HepG2 (cell line): ENCODE data around the gene DPT. TPM values are rescaled to one million over a fixed set of nuclear protein-coding genes. Genes with fewer than 3 reads are reported as not detected.

Experiments used
- ARNT2 ChIP-seq: sonication (generic); formaldehyde crosslinking; IDR thresholded peaks from 2 replicates; pipeline ENCODE4 v1.8.0; 2022; ENCODE audit warnings: mild to moderate bottlenecking, low read depth, missing genetic modification reagents, moderate library complexity
- CENPT ChIP-seq: sonication (generic); formaldehyde crosslinking; IDR thresholded peaks from 2 replicates; pipeline ENCODE4 v1.8.0; 2022; ENCODE audit warnings: low read depth, mild to moderate bottlenecking, moderate library complexity, missing genetic modification reagents
- DNMT1 ChIP-seq: sonication (generic); formaldehyde crosslinking; IDR thresholded peaks from 2 replicates; pipeline ENCODE4 v1.5.1; 2020; ENCODE audit warnings: mild to moderate bottlenecking, missing genetic modification reagents
- FOXA3 ChIP-seq: IDR thresholded peaks from 2 replicates; pipeline ENCODE4 v1.6.1; 2016; ENCODE audit warnings: missing genetic modification reagents, missing compliant biosample characterization
- FOXK2 ChIP-seq: fragments of 450-650 bp; IDR thresholded peaks from 2 replicates; pipeline ENCODE4 v1.6.1; 2016
- PRPF4 ChIP-seq: fragments of 200-400 bp; formaldehyde crosslinking; IDR thresholded peaks from 2 replicates; pipeline ENCODE4 v1.6.1; 2016; ENCODE audit warnings: low read length, low read depth; ENCODE audit not compliant: poor library complexity, severe bottlenecking
- RBAK ChIP-seq: sonication (generic); formaldehyde crosslinking; IDR thresholded peaks from 2 replicates; pipeline ENCODE4 v1.5.1; 2020; ENCODE audit warnings: mild to moderate bottlenecking, missing genetic modification reagents
- RFX1 ChIP-seq: fragments of 450-650 bp; IDR thresholded peaks from 2 replicates; pipeline ENCODE4 v1.6.1; 2017
- RFXAP ChIP-seq: sonication (generic); formaldehyde crosslinking; IDR thresholded peaks from 2 replicates; pipeline ENCODE4 v1.4.0; 2020; ENCODE audit warnings: missing genetic modification reagents, borderline replicate concordance
- RXRB ChIP-seq: IDR thresholded peaks from 2 replicates; pipeline ENCODE4 v1.6.1; 2016; ENCODE audit warnings: borderline replicate concordance, missing genetic modification reagents, missing compliant biosample characterization
- SNAPC5 ChIP-seq: sonication (generic); formaldehyde crosslinking; IDR thresholded peaks from 2 replicates; pipeline ENCODE4 v1.8.1; 2023; ENCODE audit warnings: mild to moderate bottlenecking, missing genetic modification reagents, borderline replicate concordance
- SP2 ChIP-seq: sonication (generic); formaldehyde crosslinking; IDR thresholded peaks from 2 replicates; pipeline ENCODE4 v1.5.1; 2020; ENCODE audit warnings: mild to moderate bottlenecking, missing genetic modification reagents
- SP4 ChIP-seq: sonication (generic); formaldehyde crosslinking; IDR thresholded peaks from 2 replicates; pipeline ENCODE4 v1.8.1; 2023; ENCODE audit warnings: mild to moderate bottlenecking, missing genetic modification reagents
- THAP7 ChIP-seq: sonication (generic); formaldehyde crosslinking; IDR thresholded peaks from 2 replicates; pipeline ENCODE4 v1.8.1; 2023; ENCODE audit warnings: mild to moderate bottlenecking, missing genetic modification reagents
- YEATS4 ChIP-seq: sonication (generic); formaldehyde crosslinking; IDR thresholded peaks from 2 replicates; pipeline ENCODE4 v1.4.0; 2020; ENCODE audit warnings: missing genetic modification reagents, borderline replicate concordance
- ZBTB3 ChIP-seq: sonication (generic); formaldehyde crosslinking; IDR thresholded peaks from 2 replicates; pipeline ENCODE4 v1.4.0; 2020; ENCODE audit warnings: low read depth, mild to moderate bottlenecking, moderate library complexity, missing genetic modification reagents, borderline replicate concordance
- ZNF225 ChIP-seq: sonication (generic); formaldehyde crosslinking; IDR thresholded peaks from 2 replicates; pipeline ENCODE4 v1.4.0; 2020; ENCODE audit warnings: mild to moderate bottlenecking, missing genetic modification reagents
- ZNF720 ChIP-seq: sonication (generic); formaldehyde crosslinking; IDR thresholded peaks from 2 replicates; pipeline ENCODE4 v1.4.0; 2020; ENCODE audit warnings: missing genetic modification reagents
- ZNF879 ChIP-seq: sonication (generic); formaldehyde crosslinking; IDR thresholded peaks from 2 replicates; pipeline ENCODE4 v1.8.1; 2023; ENCODE audit warnings: missing genetic modification reagents
- polyA plus RNA-seq, 8 experiments: library from polyadenylated mRNA; depleted of rRNA in 3 of 8; stranded (reverse) in 7 of 8; unstranded in 1 of 8; fragments of >200 nt; fragmentation: Illumina TruSeq in 4 of 8; extraction: Trizol in 4 of 8; gene quantifications; 2 replicates each; pipeline versions ENCODE4 v1.2.1 to v1.2.3, GENCODE V29; 2011 to 2016; ENCODE audit warnings: low read depth in 4 of 8, missing spikeins in 1 of 8, mixed read lengths in 1 of 8; ENCODE audit not compliant: insufficient read depth in 1 of 8
- total RNA-seq, 5 experiments: library from RNA; depleted of rRNA; stranded (reverse); fragments of >200 nt; fragmentation: Illumina TruSeq; extraction: Trizol; gene quantifications; 2 replicates each; pipeline ENCODE4 v1.2.3, GENCODE V29; 2016; ENCODE audit warnings: low read depth in 1 of 5
- TF ChIP-seq, protein P1 (sequence below): sonication (generic); formaldehyde crosslinking; conservative IDR thresholded peaks from 2 replicates; pipeline ENCODE4 v1.8.0; 2022; ENCODE audit warnings: missing genetic modification reagents
- TF ChIP-seq, protein P2 (sequence below): sonication (generic); formaldehyde crosslinking; IDR thresholded peaks from 2 replicates; pipeline ENCODE4 v1.5.0; 2020; ENCODE audit warnings: mild to moderate bottlenecking, missing genetic modification reagents, borderline replicate concordance

DPT gene
- total and polyA plus RNA-seq, 2 of the 13 experiments (the other 11 are each of a cell fraction or from before 2014, with no cell fraction given) = 0.04 TPM; not detected in 1

- no peak for TF ChIP-seq SP4 (CRISPR knock-in tag)
- TF ChIP-seq SNAPC5 = no peak
- TF ChIP-seq THAP7 = no peak
- TF ChIP-seq YEATS4 (CRISPR knock-in tag) = no peak
- TF ChIP-seq ARNT2 (CRISPR knock-in tag) = no peak
- no peak for TF ChIP-seq RFXAP
- peak; percentile 97 for TF ChIP-seq RXRB (CRISPR knock-in tag)
- TF ChIP-seq DNMT1 = no peak
- TF ChIP-seq SP2 (CRISPR knock-in tag) = no peak
- no peak for TF ChIP-seq FOXK2
- TF ChIP-seq ZNF720 = no peak
- no peak for TF ChIP-seq RFX1
- no peak for TF ChIP-seq ZNF225 (CRISPR knock-in tag)
- no peak for TF ChIP-seq ZNF879 (CRISPR knock-in tag)
- peak; percentile 77 for TF ChIP-seq FOXA3 (CRISPR knock-in tag)
- TF ChIP-seq PRPF4 = no peak
- TF ChIP-seq CENPT (CRISPR knock-in tag) = no peak
- TF ChIP-seq, protein P1, sequence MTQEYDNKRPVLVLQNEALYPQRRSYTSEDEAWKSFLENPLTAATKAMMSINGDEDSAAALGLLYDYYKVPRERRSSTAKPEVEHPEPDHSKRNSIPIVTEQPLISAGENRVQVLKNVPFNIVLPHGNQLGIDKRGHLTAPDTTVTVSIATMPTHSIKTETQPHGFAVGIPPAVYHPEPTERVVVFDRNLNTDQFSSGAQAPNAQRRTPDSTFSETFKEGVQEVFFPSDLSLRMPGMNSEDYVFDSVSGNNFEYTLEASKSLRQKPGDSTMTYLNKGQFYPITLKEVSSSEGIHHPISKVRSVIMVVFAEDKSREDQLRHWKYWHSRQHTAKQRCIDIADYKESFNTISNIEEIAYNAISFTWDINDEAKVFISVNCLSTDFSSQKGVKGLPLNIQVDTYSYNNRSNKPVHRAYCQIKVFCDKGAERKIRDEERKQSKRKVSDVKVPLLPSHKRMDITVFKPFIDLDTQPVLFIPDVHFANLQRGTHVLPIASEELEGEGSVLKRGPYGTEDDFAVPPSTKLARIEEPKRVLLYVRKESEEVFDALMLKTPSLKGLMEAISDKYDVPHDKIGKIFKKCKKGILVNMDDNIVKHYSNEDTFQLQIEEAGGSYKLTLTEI (CRISPR knock-in tag) = no peak
- TF ChIP-seq, protein P2, sequence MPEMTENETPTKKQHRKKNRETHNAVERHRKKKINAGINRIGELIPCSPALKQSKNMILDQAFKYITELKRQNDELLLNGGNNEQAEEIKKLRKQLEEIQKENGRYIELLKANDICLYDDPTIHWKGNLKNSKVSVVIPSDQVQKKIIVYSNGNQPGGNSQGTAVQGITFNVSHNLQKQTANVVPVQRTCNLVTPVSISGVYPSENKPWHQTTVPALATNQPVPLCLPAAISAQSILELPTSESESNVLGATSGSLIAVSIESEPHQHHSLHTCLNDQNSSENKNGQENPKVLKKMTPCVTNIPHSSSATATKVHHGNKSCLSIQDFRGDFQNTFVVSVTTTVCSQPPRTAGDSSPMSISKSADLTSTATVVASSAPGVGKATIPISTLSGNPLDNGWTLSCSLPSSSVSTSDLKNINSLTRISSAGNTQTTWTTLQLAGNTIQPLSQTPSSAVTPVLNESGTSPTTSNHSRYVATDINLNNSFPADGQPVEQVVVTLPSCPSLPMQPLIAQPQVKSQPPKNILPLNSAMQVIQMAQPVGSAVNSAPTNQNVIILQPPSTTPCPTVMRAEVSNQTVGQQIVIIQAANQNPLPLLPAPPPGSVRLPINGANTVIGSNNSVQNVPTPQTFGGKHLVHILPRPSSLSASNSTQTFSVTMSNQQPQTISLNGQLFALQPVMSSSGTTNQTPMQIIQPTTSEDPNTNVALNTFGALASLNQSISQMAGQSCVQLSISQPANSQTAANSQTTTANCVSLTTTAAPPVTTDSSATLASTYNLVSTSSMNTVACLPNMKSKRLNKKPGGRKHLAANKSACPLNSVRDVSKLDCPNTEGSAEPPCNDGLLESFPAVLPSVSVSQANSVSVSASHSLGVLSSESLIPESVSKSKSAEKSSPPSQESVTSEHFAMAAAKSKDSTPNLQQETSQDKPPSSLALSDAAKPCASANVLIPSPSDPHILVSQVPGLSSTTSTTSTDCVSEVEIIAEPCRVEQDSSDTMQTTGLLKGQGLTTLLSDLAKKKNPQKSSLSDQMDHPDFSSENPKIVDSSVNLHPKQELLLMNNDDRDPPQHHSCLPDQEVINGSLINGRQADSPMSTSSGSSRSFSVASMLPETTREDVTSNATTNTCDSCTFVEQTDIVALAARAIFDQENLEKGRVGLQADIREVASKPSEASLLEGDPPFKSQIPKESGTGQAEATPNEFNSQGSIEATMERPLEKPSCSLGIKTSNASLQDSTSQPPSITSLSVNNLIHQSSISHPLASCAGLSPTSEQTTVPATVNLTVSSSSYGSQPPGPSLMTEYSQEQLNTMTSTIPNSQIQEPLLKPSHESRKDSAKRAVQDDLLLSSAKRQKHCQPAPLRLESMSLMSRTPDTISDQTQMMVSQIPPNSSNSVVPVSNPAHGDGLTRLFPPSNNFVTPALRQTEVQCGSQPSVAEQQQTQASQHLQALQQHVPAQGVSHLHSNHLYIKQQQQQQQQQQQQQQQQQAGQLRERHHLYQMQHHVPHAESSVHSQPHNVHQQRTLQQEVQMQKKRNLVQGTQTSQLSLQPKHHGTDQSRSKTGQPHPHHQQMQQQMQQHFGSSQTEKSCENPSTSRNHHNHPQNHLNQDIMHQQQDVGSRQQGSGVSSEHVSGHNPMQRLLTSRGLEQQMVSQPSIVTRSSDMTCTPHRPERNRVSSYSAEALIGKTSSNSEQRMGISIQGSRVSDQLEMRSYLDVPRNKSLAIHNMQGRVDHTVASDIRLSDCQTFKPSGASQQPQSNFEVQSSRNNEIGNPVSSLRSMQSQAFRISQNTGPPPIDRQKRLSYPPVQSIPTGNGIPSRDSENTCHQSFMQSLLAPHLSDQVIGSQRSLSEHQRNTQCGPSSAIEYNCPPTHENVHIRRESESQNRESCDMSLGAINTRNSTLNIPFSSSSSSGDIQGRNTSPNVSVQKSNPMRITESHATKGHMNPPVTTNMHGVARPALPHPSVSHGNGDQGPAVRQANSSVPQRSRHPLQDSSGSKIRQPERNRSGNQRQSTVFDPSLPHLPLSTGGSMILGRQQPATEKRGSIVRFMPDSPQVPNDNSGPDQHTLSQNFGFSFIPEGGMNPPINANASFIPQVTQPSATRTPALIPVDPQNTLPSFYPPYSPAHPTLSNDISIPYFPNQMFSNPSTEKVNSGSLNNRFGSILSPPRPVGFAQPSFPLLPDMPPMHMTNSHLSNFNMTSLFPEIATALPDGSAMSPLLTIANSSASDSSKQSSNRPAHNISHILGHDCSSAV = no peak
- no peak for TF ChIP-seq ZBTB3 (CRISPR knock-in tag)
- no peak for TF ChIP-seq RBAK (CRISPR knock-in tag)
Measured at GRCh38 chr1:168693197-168693871, 35.7 kb downstream of the DPT start (continued).
